ENCODE measurements around the gene COL4A2.

COL4A2 gene

DNA sequence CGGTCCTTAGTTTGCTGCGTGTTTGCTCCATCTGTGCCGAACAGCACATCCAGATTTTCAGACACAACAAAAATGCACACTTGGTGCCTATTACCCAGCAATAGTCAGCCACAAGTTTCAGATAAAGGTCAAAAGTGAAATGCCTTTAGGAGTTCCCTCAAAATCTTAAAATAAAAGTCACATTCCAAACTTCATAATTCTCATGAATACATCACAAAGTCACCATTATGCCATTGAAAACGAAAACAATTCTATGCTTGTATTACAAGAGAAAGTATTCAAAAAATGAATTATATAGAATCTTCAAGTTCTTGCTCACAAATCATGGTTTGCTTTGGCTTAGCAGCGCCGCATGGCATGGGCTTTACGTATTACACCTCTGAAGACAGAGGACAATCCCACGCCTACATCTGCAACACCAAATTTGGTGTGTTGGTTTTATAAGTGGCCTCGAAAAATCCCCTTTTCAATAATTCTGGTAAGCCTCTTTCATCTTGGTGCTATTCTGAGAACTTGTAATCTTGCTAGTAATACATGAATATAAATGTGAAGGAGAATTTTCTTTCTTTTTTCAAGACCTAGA lies 26.8 kb upstream of the COL4A2 start:
- no peaks in the 10 kb centered on the region for H3K4me1 Mint-ChIP-seq
- H3K4me3 Mint-ChIP-seq = no peak overlapping the region
- peaks cover 8% of the 10 kb centered on the region for H3K27me3 Mint-ChIP-seq
- H3K9me3 Mint-ChIP-seq = no peaks in the 10 kb centered on the region
- H3K27ac Mint-ChIP-seq = no peak overlapping the region
- no peak for DNase-seq
- CTCF ChIA-PET = no interaction called here
- no peaks in the 10 kb centered on the region for H3K36me3 Mint-ChIP-seq

DNA sequence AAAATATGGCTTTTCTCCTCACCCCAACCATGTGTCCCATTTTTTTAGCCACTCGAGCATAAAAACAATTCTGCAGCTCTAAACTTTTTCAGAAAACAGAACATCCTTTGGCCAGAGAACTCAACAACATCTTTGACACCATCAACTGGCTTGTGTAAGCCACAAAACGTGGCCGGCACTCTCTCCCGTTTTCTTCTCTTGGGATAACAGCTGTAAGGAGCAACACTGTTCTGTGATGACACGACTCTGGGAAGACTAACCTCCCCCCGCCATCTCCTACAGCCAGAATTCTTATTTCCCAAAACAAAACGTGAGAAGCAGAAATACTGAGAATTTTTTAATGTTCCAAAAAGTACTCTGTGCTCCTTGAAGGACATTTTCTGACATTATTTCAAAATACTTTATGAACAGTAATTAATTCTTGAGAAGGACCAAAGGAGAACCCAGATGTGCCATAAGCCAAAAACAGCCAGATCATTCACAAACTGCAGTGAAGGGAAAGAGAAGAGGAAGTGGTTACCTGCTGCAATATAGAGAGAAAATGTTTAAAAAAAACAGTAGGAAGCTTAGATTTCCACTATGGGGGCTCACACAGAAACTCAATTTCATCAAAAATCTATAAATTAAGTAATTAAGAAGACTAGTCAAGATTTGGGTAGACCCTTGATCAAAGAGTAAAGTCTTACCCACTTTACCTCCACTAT lies 25.9 kb upstream of the COL4A2 start:
- no peak overlapping the region for H3K27ac Mint-ChIP-seq
- H3K4me1 Mint-ChIP-seq = no peaks in the 10 kb centered on the region
- no peak for DNase-seq
- CTCF ChIA-PET = no interaction called here
- no peak overlapping the region for H3K4me3 Mint-ChIP-seq
- no peaks in the 10 kb centered on the region for H3K36me3 Mint-ChIP-seq
- H3K27me3 Mint-ChIP-seq = peaks cover 15% of the 10 kb centered on the region
- no peaks in the 10 kb centered on the region for H3K9me3 Mint-ChIP-seq

DNA sequence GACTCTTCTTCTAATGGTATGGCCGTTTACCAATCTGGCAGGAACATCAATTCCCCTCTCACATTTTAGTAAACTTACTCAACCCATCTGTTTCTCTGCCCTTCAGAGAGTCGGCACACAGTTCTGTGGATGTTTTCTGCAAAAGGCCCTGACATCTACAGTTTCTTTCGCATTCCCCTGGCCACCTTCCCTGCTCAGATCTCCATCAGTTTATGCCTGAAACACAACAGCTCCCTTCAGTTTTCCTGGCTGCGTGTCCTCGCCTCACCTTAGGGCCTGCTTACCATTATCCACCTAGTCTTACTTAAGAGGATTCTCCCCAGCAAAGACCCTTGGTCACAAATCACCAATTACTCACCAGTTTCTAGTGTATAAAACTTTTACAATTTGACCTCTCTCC lies 25.3 kb upstream of the COL4A2 start:
- Mint-ChIP-seq H3K36me3 (no peaks in the 10 kb centered on the region), H3K9me3 (no peaks in the 10 kb centered on the region), H3K4me3 (no peak overlapping the region), H3K4me1 (no peaks in the 10 kb centered on the region), H3K27me3 (peaks cover 18% of the 10 kb centered on the region), H3K27ac (no peak overlapping the region)
- no peak for DNase-seq
- CTCF ChIA-PET = no interaction called here

DNA sequence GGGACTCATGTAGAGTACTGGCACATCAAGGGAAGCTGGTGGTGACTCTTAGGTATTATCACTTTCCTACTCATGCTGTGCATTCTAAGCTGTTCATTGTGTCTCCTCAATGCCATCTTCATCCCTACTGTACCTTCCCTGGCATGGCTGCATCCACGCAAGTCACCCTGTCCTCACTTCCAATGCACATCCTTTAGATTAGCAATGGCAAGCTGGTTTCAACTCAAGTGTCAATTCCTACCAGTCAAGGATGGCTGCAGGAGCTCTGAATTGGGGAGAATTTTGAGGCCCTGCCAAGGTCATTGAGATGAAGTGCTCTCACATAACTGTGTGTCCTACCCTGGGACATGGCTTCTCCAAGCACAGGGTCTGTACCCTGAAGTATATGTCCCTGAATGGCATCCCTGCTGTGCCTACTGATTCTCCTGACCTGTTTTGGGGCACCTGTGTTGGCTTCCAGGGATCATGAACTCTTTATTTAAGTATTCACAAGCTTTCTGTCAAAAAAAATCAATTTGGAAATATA lies 24.7 kb upstream of the COL4A2 start:
- no peaks in the 10 kb centered on the region for H3K9me3 Mint-ChIP-seq
- CTCF ChIA-PET = no interaction called here
- no peaks in the 10 kb centered on the region for H3K36me3 Mint-ChIP-seq

DNA sequence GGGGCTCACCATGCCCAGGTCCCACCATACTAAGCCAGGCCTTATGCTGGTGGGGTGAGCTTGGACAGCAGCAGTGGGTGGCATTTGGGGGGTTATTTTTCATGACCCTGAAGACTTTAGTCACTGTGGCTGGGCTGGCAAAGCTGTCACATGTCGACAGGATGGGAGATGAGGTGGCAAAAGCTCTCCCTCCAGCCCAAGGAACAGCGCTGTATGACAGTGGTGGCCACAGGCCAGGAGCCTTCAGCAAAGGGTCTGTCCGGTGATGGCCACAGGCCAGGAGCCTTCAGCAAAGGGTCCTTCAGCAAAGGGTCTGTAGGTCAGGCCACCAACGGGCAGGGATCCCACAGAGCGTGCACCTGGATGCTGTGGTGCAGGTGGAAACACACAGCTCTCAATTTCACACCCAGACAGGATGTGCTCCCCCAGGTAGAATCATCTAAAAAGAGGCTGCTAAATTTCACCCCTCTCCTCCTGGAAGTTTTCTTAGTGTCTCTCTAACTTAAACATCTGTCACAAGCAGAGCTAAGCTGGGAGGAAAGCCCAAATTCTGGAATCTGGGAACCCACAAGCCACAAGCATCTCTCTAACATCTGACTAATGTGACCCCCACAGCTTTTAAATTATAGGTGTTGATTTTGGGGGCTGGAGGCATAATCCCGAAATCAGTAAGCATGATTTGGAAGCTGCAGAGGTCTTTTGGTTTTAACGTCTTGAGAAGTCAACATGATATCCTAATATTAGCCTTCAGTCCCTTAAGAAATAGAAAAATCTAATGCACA lies 23.2 kb upstream of the COL4A2 start:
- CTCF ChIA-PET = no interaction called here

More for the DNA sequence above, 24.7 kb upstream of the COL4A2 start:
- no peaks in the 10 kb centered on the region for H3K4me1 Mint-ChIP-seq
- H3K4me3 Mint-ChIP-seq = no peak overlapping the region
- no peak for DNase-seq
- no peak overlapping the region for H3K27ac Mint-ChIP-seq
- H3K27me3 Mint-ChIP-seq = peaks cover 18% of the 10 kb centered on the region

DNA sequence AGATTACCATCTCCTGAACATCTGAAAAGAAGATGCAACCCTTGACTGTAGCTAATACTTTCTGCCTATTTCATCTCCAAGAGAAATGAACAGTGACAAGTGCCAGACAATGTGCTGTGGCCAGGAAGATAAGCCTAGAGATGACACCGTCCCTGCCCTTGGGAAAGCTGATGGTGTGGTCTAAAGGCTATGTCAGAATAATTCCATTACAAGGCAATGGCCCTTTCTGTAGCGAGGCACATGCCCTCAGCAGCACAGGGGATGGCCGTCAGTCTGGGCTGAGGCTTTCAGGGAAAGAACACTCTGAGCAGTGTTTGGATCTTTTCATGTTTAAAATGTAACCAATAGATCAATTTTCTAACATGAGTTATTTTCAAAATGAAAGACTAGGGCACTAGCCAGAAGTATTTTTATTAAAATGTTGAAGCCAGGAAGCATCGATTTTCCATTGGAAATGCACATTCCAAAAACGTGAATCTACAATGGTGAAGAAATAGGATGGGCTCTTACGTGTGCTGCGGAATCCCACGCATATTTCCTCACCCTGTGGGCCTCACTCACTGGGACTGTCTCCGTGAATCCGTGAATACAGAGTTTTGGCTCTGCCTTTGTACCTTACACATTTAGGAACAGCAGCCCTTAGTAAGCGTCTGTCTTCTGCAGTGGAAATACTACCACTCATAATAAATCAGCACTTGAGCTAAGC lies 22.2 kb upstream of the COL4A2 start:
- H3K4me3 Mint-ChIP-seq = no peak overlapping the region
- H3K9me3 Mint-ChIP-seq = no peaks in the 10 kb centered on the region
- CTCF ChIA-PET = no interaction called here
- DNase-seq = no peak
- no peak overlapping the region for H3K27ac Mint-ChIP-seq
- no peaks in the 10 kb centered on the region for H3K36me3 Mint-ChIP-seq
- no peaks in the 10 kb centered on the region for H3K4me1 Mint-ChIP-seq
- peaks cover 18% of the 10 kb centered on the region for H3K27me3 Mint-ChIP-seq

More for the DNA sequence above, 23.2 kb upstream of the COL4A2 start:
- DNase-seq = no peak
- no peaks in the 10 kb centered on the region for H3K9me3 Mint-ChIP-seq
- no peaks in the 10 kb centered on the region for H3K36me3 Mint-ChIP-seq
- H3K4me3 Mint-ChIP-seq = no peak overlapping the region
- H3K27ac Mint-ChIP-seq = no peak overlapping the region
- H3K27me3 Mint-ChIP-seq = peaks cover 18% of the 10 kb centered on the region
- H3K4me1 Mint-ChIP-seq = no peaks in the 10 kb centered on the region

DNA sequence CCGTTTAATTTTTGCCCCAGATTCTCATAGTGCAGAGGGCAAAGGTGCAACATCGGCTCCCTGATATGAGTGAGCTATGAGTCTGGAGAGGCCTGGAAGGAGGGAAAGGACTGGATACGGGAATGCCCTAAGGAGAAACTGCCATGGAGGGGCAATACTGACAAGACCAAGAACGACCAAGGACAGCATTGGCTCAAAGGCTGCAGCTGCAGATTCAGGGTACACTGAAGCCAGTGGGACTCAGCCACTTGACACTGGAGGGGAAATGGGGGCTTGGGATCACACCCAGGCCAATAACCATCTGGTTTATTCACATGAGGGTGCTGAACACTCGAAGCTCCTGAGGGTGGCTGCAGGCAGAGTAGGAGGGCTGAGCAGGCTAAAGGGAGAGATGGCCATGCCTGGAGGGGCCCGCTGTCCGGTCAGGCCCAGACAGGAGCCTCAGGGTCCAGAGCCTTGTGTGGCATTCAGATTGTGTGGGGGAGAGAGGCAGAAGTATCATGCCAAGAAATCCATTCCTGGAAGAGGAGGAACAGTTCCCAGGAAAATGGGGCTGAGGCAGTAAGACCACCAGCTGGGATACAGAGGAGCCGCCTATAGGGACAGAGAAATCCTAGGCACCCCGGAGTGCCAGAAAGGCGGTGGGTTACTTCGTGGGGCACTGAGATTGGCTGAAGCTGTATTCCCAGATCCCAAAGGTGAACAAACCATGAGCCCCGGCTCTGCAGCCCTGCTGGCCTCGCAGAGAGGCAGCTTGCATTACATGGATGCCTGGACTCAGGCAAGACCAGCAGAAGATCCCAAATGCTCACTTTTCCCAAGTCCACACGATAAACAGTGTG lies 20.9 kb upstream of the COL4A2 start:
- no peaks in the 10 kb centered on the region for H3K9me3 Mint-ChIP-seq
- H3K4me1 Mint-ChIP-seq = no peaks in the 10 kb centered on the region
- CTCF ChIA-PET = interaction anchor here (0.7 kb wide), 1 partner anchor 195 kb away, joined by 3 read pairs; no protein-coding TSS in a partner anchor
- no peak overlapping the region for H3K27ac Mint-ChIP-seq
- no peak overlapping the region for H3K4me3 Mint-ChIP-seq
- no peaks in the 10 kb centered on the region for H3K36me3 Mint-ChIP-seq
- H3K27me3 Mint-ChIP-seq = peaks cover 18% of the 10 kb centered on the region
- DNase-seq = no peak

DNA sequence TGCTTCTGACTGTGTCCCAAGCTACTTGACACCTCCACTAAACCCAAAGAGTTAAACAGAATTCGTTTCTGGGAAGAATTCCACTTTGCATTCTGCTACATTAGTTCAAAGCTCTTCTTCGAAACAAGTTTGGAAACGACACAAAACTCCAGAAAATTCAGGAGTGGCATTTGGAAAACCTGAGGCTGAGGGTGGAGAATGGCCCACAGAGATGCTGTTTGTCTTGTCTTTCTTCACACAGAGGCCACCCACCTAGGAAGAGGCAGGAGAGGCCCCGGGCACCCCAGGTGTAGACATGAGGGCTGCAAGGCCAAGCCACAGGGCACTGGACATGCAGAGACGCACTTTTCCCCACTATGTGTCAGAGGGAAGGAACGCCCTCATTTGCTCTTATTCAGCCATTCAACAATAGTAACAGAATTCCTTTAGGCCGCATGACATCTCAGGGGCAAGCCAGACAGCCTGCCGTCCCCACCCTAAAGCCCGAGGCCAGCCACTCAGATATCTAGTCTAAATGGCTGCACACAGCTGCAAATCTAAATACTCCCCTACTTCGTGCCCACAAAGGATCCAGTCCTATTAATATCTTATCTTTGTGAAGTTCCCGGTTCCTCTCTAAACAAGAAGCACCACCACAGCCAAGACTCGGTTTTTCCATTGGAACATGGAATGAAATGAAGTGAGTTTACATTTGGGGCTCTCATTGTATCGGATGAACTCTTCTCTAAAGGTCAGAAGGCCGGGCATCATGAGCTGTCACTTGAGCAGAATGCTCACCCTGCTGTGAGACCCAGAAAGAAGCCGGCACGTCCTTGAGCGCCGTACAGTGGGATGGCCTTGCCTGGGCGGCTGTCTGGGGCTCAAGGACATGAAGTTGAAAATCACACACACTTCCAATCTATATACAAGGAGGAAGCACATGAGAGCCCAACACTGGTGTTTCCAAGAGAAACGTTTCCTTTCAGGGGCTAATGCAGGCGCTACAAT lies 20.0 kb upstream of the COL4A2 start:
- Mint-ChIP-seq H3K36me3 (no peaks in the 10 kb centered on the region), H3K27me3 (peaks cover 14% of the 10 kb centered on the region), H3K4me3 (no peak overlapping the region), H3K9me3 (no peaks in the 10 kb centered on the region), H3K27ac (no peak overlapping the region), H3K4me1 (no peaks in the 10 kb centered on the region)
- CTCF ChIA-PET = interaction anchor here (0.7 kb wide), 1 partner anchor 195 kb away, joined by 3 read pairs; no protein-coding TSS in a partner anchor
- no peak for DNase-seq

DNA sequence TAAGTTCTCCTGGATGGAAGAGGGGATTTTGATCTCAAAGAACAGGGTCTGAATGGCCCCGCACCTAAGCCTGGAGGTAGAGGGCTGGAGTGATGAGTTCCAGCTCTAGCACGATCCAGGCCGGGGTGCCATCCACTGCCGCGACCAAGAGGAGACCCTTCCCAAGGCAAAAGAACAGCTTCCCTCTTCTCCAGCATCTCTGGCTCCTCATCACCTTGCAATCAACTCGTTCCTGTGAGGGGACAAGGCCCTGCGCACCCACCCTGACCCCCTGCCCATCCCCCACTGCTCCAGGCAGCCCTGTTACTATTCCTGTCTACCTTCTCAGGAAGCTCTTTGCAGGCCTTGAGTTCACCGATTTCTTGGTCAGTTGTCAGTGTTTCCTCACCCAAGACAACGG lies 17.9 kb upstream of the COL4A2 start:
- peaks cover 14% of the 10 kb centered on the region for H3K27me3 Mint-ChIP-seq
- H3K4me1 Mint-ChIP-seq = no peaks in the 10 kb centered on the region

DNA sequence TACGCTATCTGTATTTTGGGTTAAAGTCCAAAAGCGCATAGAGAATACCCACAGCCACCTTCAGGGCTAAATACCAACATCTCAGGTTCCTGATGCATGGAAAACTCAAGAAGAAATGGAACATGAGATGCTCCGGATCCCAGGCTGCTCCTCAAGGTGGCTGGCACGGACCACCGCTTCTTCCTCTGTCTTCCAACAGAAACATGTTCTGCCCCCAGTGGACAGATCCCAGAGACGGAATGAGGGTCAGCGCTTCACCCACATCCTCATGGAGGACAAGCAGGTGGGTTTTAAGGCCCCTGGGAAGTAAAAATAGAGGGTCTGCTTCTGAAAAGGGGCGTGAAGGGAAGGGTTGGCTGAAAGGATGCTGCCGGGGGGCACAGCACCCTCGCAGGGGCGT lies 17.4 kb upstream of the COL4A2 start:
- CTCF ChIA-PET = no interaction called here

More for the DNA sequence above, 17.9 kb upstream of the COL4A2 start:
- Mint-ChIP-seq H3K36me3 (no peaks in the 10 kb centered on the region), H3K9me3 (no peaks in the 10 kb centered on the region), H3K4me3 (no peak overlapping the region), H3K27ac (no peak overlapping the region)
- no peak for DNase-seq
- CTCF ChIA-PET = no interaction called here

DNA sequence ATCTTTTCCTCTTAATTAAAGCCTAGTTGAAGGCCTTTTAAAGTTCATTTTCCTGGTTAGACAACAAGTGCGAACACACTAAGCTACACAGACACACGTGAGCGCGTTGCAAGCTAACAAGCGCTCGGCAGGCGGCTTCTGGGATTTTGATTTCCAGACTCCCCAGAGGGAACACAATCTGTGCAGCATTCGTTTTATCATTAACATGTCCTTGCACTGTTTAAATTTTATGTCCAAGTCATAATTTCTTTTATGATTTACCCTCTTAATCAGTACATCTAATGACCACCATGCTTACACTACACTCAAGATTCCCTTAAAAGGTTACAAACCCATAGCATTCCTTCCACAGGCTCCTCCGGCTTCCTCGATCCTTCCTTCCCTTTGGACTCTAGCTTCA lies 16.9 kb upstream of the COL4A2 start:
- Mint-ChIP-seq H3K27ac (no peak overlapping the region), H3K27me3 (peaks cover 13% of the 10 kb centered on the region), H3K4me1 (no peaks in the 10 kb centered on the region), H3K36me3 (no peaks in the 10 kb centered on the region), H3K4me3 (no peak overlapping the region), H3K9me3 (no peaks in the 10 kb centered on the region)
- DNase-seq = no peak
- CTCF ChIA-PET = no interaction called here

More for the DNA sequence above, 17.4 kb upstream of the COL4A2 start:
- Mint-ChIP-seq H3K4me3 (no peak overlapping the region), H3K27me3 (peaks cover 13% of the 10 kb centered on the region), H3K9me3 (no peaks in the 10 kb centered on the region), H3K4me1 (no peaks in the 10 kb centered on the region), H3K27ac (no peak overlapping the region), H3K36me3 (no peaks in the 10 kb centered on the region)
- no peak for DNase-seq

DNA sequence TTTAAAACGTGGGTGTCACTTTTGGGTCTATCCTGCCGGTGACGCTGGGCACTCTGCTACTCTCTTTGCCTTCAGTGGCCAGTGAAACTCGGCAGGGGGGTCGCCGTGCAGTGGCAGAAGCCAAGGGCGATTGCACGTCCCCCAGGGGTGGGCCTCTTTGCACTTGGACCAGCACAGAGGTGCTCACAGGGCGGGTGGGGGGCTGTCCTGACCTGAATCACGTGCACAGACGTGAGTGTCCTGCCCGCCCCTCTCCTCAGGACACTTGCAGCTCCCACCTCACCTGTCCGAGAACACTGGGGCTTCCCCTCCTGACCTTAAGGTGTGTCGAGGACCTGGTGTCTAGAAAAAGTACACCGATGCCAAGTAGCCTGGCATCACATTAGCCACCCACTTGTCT lies 16.3 kb upstream of the COL4A2 start:
- Mint-ChIP-seq H3K27ac (no peak overlapping the region), H3K4me3 (no peak overlapping the region), H3K4me1 (no peaks in the 10 kb centered on the region), H3K36me3 (no peaks in the 10 kb centered on the region), H3K9me3 (no peaks in the 10 kb centered on the region), H3K27me3 (peaks cover 16% of the 10 kb centered on the region)
- CTCF ChIA-PET = no interaction called here
- no peak for DNase-seq

DNA sequence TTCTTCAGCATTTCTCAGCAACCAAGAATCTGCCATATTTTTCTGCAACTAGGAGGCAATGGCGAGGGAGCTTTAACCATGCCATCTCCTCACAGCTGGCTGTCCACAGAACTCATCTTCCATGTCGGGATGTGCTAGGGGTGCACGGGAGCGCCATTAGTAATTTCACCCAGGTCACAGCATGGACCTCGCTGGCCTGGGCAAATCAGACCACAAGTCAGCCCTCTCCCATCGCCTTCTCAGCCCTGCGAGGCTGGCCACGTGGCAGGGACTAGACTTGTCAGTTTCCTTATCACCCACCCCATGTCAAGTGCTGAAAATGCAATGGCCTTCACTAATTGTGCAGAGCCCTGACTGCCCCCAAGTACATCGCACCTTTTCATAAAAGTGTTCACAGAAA lies 15.8 kb upstream of the COL4A2 start:
- Mint-ChIP-seq H3K27ac (no peak overlapping the region), H3K27me3 (peaks cover 13% of the 10 kb centered on the region), H3K4me3 (no peak overlapping the region), H3K36me3 (no peaks in the 10 kb centered on the region), H3K9me3 (no peaks in the 10 kb centered on the region), H3K4me1 (no peaks in the 10 kb centered on the region)
- DNase-seq = no peak
- CTCF ChIA-PET = no interaction called here
